H9 (cell line): ENCODE results near the gene LRP3. TPM values are rescaled to one million over a fixed set of nuclear protein-coding genes. Genes with fewer than 3 reads are reported as not detected.

Experiments used
- DNase-seq: peaks from one replicate; pipeline ENCODE4 v3.0.0-alpha.2; 2017
- H2AFZ ChIP-seq: one replicate; pipeline ENCODE4 v1.6.1; 2013; ENCODE audit warnings: mild to moderate bottlenecking, low read length, control low read depth, moderate library complexity
- H2AK5ac ChIP-seq: 2 replicates; pipeline ENCODE4 v1.6.1; 2013; ENCODE audit warnings: low read length, control low read depth, mixed read lengths; ENCODE audit not compliant: insufficient read length
- H2BK120ac ChIP-seq: one replicate; pipeline ENCODE4 v1.6.1; 2013; ENCODE audit warnings: low read depth, mild to moderate bottlenecking, low read length, control low read depth, inconsistent platforms; ENCODE audit not compliant: poor library complexity, severe bottlenecking
- H2BK12ac ChIP-seq: 2 replicates; pipeline ENCODE4 v1.6.1; 2013; ENCODE audit warnings: low read length, control low read depth, mixed read lengths, low read depth; ENCODE audit not compliant: insufficient read length
- H2BK15ac ChIP-seq: 2 replicates; pipeline ENCODE4 v1.6.1; 2013; ENCODE audit warnings: low read depth, low read length, control low read depth
- H2BK20ac ChIP-seq: one replicate; pipeline ENCODE4 v1.6.1; 2013; ENCODE audit warnings: low read depth, mild to moderate bottlenecking, low read length, control low read depth, inconsistent platforms; ENCODE audit not compliant: poor library complexity, severe bottlenecking
- H2BK5ac ChIP-seq: 2 replicates; pipeline ENCODE4 v1.6.1; 2013; ENCODE audit warnings: low read length, control low read depth, mixed read lengths; ENCODE audit not compliant: insufficient read length
- H3K14ac ChIP-seq: 2 replicates; pipeline ENCODE4 v1.6.1; 2013; ENCODE audit warnings: low read length, control low read depth; ENCODE audit not compliant: insufficient read depth
- H3K18ac ChIP-seq: 2 replicates; pipeline ENCODE4 v1.6.1; 2013; ENCODE audit warnings: low read depth, mild to moderate bottlenecking, mixed read lengths, low read length, control low read depth; ENCODE audit not compliant: insufficient read length
- H3K23ac ChIP-seq: 2 replicates; pipeline ENCODE4 v1.6.1; 2013; ENCODE audit warnings: low read length, control low read depth, mixed read lengths, low read depth; ENCODE audit not compliant: insufficient read length
- H3K23me2 ChIP-seq: 2 replicates; pipeline ENCODE4 v1.6.1; 2013; ENCODE audit warnings: low read depth, mild to moderate bottlenecking, mixed read lengths, low read length, control low read depth; ENCODE audit not compliant: insufficient read length, poor library complexity, severe bottlenecking
- H3K27ac ChIP-seq: 2 replicates; pipeline ENCODE4 v1.5.1; 2013; ENCODE audit warnings: low read length, control low read depth, mixed read lengths, low read depth; ENCODE audit not compliant: insufficient read length
- H3K27me3 ChIP-seq: 2 replicates; pipeline ENCODE4 v1.6.1; 2013; ENCODE audit warnings: low read length, control low read depth, inconsistent platforms; ENCODE audit not compliant: insufficient read depth
- H3K4ac ChIP-seq: 2 replicates; pipeline ENCODE4 v1.6.1; 2013; ENCODE audit warnings: low read depth, mild to moderate bottlenecking, control low read depth, inconsistent platforms, low read length, moderate library complexity
- H3K4me1 ChIP-seq: 2 replicates; pipeline ENCODE4 v1.6.1; 2013; ENCODE audit warnings: low read length, control low read depth, inconsistent platforms; ENCODE audit not compliant: insufficient read depth
- H3K4me2 ChIP-seq: 2 replicates; pipeline ENCODE4 v1.6.1; 2013; ENCODE audit warnings: low read length, control low read depth, mixed read lengths; ENCODE audit not compliant: insufficient read length, insufficient read depth
- H3K56ac ChIP-seq: 2 replicates; pipeline ENCODE4 v1.6.1; 2013; ENCODE audit warnings: low read depth, mild to moderate bottlenecking, mixed read lengths, low read length, control low read depth; ENCODE audit not compliant: insufficient read length
- H3K79me1 ChIP-seq: 2 replicates; pipeline ENCODE4 v1.6.1; 2013; ENCODE audit warnings: low read depth, mild to moderate bottlenecking, moderate library complexity, low read length, control low read depth, inconsistent platforms; ENCODE audit not compliant: insufficient read depth, poor library complexity, severe bottlenecking
- H3K79me2 ChIP-seq: 2 replicates; pipeline ENCODE4 v1.6.1; 2013; ENCODE audit warnings: low read length, control low read depth, inconsistent platforms; ENCODE audit not compliant: insufficient read depth
- H3K9ac ChIP-seq: 2 replicates; pipeline ENCODE4 v1.6.1; 2013; ENCODE audit warnings: low read length, control low read depth, mixed read lengths; ENCODE audit not compliant: insufficient read length; ENCODE audit errors: extremely low read depth
- H3K9me3 ChIP-seq: one replicate; pipeline ENCODE4 v1.6.1; 2013; ENCODE audit warnings: low read depth, low read length, inconsistent platforms; ENCODE audit not compliant: control insufficient read depth
- H3T11ph ChIP-seq: one replicate; pipeline ENCODE4 v1.6.1; 2013; ENCODE audit warnings: mild to moderate bottlenecking, low read length, control low read depth, inconsistent platforms
- H4K20me1 ChIP-seq: one replicate; pipeline ENCODE4 v1.6.1; 2013; ENCODE audit not compliant: control insufficient read depth, insufficient read length, insufficient read depth
- H4K5ac ChIP-seq: 2 replicates; pipeline ENCODE4 v1.6.1; 2013; ENCODE audit warnings: low read depth, mild to moderate bottlenecking, mixed read lengths, low read length, control low read depth; ENCODE audit not compliant: insufficient read length
- H4K8ac ChIP-seq: replicated peaks from 2 replicates; pipeline ENCODE4 v1.6.1; 2013; ENCODE audit warnings: low read length, control low read depth, mixed read lengths, low read depth; ENCODE audit not compliant: insufficient read length
- H4K91ac ChIP-seq: 2 replicates; pipeline ENCODE4 v1.6.1; 2013; ENCODE audit warnings: low read depth, mild to moderate bottlenecking, moderate library complexity, mixed read lengths, low read length, control low read depth; ENCODE audit not compliant: insufficient read length
- H3K27ac Mint-ChIP-seq, 3 experiments: 2 replicates in 2 of 3; 3 replicates in 1 of 3; pipeline ENCODE4 v1.8.0; 2020 to 2021; ENCODE audit warnings: mixed read lengths in 3 of 3, mild to moderate bottlenecking in 1 of 3, moderate library complexity in 1 of 3
- H3K27me3 Mint-ChIP-seq: 2 replicates; pipeline ENCODE4 v1.8.0; 2021; ENCODE audit warnings: low read depth, mild to moderate bottlenecking, moderate library complexity, mixed read lengths
- H3K36me3 Mint-ChIP-seq, 3 experiments: 2 replicates in 2 of 3; 3 replicates in 1 of 3; pipeline ENCODE4 v1.8.0; 2020 to 2021; ENCODE audit warnings: low read depth in 3 of 3, mixed read lengths in 3 of 3; ENCODE audit not compliant: insufficient read depth in 1 of 3
- H3K4me1 Mint-ChIP-seq, 2 experiments: 2 replicates each; pipeline ENCODE4 v1.8.0; 2020; ENCODE audit warnings: mixed read lengths in 2 of 2
- H3K4me3 Mint-ChIP-seq, 2 experiments: 2 replicates in 1 of 2; 3 replicates in 1 of 2; pipeline ENCODE4 v1.8.0; 2020 to 2021; ENCODE audit warnings: mild to moderate bottlenecking in 2 of 2, mixed read lengths in 2 of 2, moderate library complexity in 1 of 2
- H3K9me3 Mint-ChIP-seq, 2 experiments: 2 replicates in 1 of 2; 3 replicates in 1 of 2; pipeline ENCODE4 v1.8.0; 2020; ENCODE audit warnings: mild to moderate bottlenecking in 2 of 2, mixed read lengths in 2 of 2, moderate library complexity in 1 of 2
- WGBS: extraction: QIAGEN DNeasy Blood & Tissue Kit; methylation state at CpG from one replicate; pipeline ENCODE4 v1.1.7; 2013; ENCODE audit warnings: missing lambda C conversion rate, low lambda C conversion rate, mixed read lengths; ENCODE audit not compliant: insufficient read length; ENCODE audit errors: extremely low coverage; 5-methylcytosine and 5-hydroxymethylcytosine counted together
- total RNA-seq: library from RNA; stranded (reverse); gene quantifications from 2 replicates; pipeline ENCODE4 v1.2.1, GENCODE V29; 2021
- TF ChIP-seq, protein P1 (sequence below): fragments of 200-600 bp; sonication (generic); conservative IDR thresholded peaks from 3 replicates; pipeline ENCODE4 v1.8.0; 2021; ENCODE audit warnings: antibody characterized with exemption, mild to moderate bottlenecking

LRP3 gene
- total RNA-seq, 1 experiment from 2014 or later: 29.2 TPM

DNA sequence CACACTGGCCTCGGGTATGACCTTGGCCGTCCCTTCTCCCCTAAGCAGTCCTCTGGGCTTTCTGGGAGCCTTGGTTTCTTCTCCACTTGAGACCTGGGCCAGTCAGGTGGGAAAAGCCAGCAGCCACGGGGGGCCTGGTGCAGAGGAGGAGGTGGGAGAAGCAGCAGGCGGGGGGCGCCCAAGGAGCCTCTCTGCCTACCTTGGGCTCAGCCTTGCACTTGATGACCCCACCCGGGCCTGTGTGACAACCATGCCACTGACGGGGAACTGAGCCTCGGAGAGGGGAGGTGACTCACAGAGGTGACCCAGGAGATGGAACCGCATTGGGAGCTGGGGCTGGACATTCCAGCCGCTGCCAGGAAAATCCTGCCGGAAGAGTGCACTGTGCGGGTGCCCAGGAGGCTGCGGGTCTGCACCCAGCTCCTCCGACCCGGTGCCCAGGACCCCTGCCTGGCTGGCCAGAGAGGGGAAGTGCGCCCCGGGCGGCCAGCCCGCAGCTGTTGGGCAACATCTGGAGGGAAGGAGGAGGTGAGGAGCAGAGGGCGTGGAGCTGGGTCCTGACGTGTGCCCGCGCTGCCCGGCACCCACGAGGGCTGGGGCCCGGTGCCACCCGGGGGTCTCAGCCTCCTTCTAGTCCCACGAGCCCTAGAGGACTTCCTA lies 55.0 kb downstream of the LRP3 start:
- WGBS: no CpG with 5 or more reads among the region's 28 CpGs
- Histone ChIP-seq H3K18ac (no peak overlapping the region), H4K91ac (no peak overlapping the region), H3T11ph (no peak overlapping the region), H3K56ac (no peak overlapping the region), H3K9ac (no peak overlapping the region), H3K27me3 (no peaks in the 10 kb centered on the region), H3K23ac (no peak overlapping the region), H3K4ac (no peak overlapping the region), H3K4me1 (no peaks in the 10 kb centered on the region), H3K9me3 (no peaks in the 10 kb centered on the region), H4K20me1 (no peaks in the 10 kb centered on the region), H2BK12ac (no peak overlapping the region), H3K4me2 (no peak overlapping the region), H2BK5ac (no peak overlapping the region), H3K79me2 (no peaks in the 10 kb centered on the region), H3K79me1 (no peaks in the 10 kb centered on the region), H2BK120ac (no peak overlapping the region), H2BK15ac (no peak overlapping the region), H3K23me2 (no peaks in the 10 kb centered on the region), H3K14ac (no peak overlapping the region), H2AFZ (no peak overlapping the region), H4K8ac (no peak overlapping the region), H2AK5ac (no peak overlapping the region), H2BK20ac (no peak overlapping the region), H3K27ac (no peak overlapping the region), H4K5ac (no peak overlapping the region)
- Mint-ChIP-seq H3K4me1 (peaks cover 0 to 3% of the 10 kb centered on the region in 2 experiments; a peak in 1 of 4 replicates), H3K9me3 (peaks cover 9 to 10% of the 10 kb centered on the region in 2 experiments; a peak in 3 of 5 replicates), H3K27me3 (peaks cover 5% of the 10 kb centered on the region; the same call in 1 of the 2 replicates), H3K36me3 (peaks cover 0 to 5% (median 3%) of the 10 kb centered on the region in 3 experiments; a peak in 2 of 7 replicates), H3K4me3 (no peak overlapping the region), H3K27ac (no peak overlapping the region)
- no peak for DNase-seq
- TF ChIP-seq, protein P1, sequence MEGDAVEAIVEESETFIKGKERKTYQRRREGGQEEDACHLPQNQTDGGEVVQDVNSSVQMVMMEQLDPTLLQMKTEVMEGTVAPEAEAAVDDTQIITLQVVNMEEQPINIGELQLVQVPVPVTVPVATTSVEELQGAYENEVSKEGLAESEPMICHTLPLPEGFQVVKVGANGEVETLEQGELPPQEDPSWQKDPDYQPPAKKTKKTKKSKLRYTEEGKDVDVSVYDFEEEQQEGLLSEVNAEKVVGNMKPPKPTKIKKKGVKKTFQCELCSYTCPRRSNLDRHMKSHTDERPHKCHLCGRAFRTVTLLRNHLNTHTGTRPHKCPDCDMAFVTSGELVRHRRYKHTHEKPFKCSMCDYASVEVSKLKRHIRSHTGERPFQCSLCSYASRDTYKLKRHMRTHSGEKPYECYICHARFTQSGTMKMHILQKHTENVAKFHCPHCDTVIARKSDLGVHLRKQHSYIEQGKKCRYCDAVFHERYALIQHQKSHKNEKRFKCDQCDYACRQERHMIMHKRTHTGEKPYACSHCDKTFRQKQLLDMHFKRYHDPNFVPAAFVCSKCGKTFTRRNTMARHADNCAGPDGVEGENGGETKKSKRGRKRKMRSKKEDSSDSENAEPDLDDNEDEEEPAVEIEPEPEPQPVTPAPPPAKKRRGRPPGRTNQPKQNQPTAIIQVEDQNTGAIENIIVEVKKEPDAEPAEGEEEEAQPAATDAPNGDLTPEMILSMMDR: no peak
